ENCODE data around the gene TPRX2. TPM values are rescaled to one million over a fixed set of nuclear protein-coding genes. Genes with fewer than 3 reads are reported as not detected.
"Not testable (repeated sequence)": the region's sequence is repeated elsewhere in the genome, so short reads cannot be mapped to it uniquely, and the experiment has no call there.

Gene TPRX2
- polyA plus RNA-seq, 2 of the 4 experiments (the other 2 are of a cell fraction): not detected

- H3K4me3 ChIP-seq; FAIRE-seq; H3K9me3 ChIP-seq; CTCF ChIA-PET; H3K4me2 ChIP-seq; POLR2A ChIA-PET; ATAC-seq; H3K27ac ChIP-seq; H3K4me1 ChIP-seq; DNase-seq (ENCODE audit: low read depth in 1 of 2, low spot score in 1 of 2): not testable (repeated sequence)
- TF ChIP-seq RNF2 (IDR thresholded peaks at IDR 0.05; ENCODE audit: borderline replicate concordance, low read depth): peak; percentile 51; the same call in 1 of the 2 replicates
- 43% methylated on average over 1 of the region's 2 CpGs for WGBS (ENCODE audit: missing lambda C conversion rate)
These were observed 51.2 kb downstream of the TPRX2 start for GRCh38 chr19:47910191-47910590.

Other genes with a start within 250 kb of the TPRX2 start
- 32.3 and 36.9 TPM in 2 replicates for gene EHD2, start 145.8 kb upstream of the TPRX2 start, polyA plus RNA-seq (2011; rRNA removed)
- 93.8 to 112 TPM (median 105 TPM) in 3 replicates for gene EHD2, start 145.8 kb upstream of the TPRX2 start, polyA plus RNA-seq (2017; fragmentation: RNase III; extraction: RNeasy Plus Mini Kit Qiagen cat#74134 plus additional on column Dnase treatment)
- gene NOP53, start 113.7 kb upstream of the TPRX2 start, polyA plus RNA-seq (2011; rRNA removed): 169 and 182 TPM in 2 replicates
- 134 to 153 TPM (median 135 TPM) in 3 replicates for gene NOP53, start 113.7 kb upstream of the TPRX2 start, polyA plus RNA-seq (2017; fragmentation: RNase III; extraction: RNeasy Plus Mini Kit Qiagen cat#74134 plus additional on column Dnase treatment)
- 114 and 157 TPM in 2 replicates for gene SELENOW, start 80.5 kb upstream of the TPRX2 start, polyA plus RNA-seq (2011; rRNA removed)
- gene SELENOW, start 80.5 kb upstream of the TPRX2 start, polyA plus RNA-seq (2017; fragmentation: RNase III; extraction: RNeasy Plus Mini Kit Qiagen cat#74134 plus additional on column Dnase treatment): 145 to 155 TPM (median 152 TPM) in 3 replicates
- not detected in 2 replicates for gene TPRX1, start 54.7 kb upstream of the TPRX2 start, polyA plus RNA-seq (2011; rRNA removed)
- 0.04 TPM in 1 of 3 replicates, not detected in the others for gene TPRX1, start 54.7 kb upstream of the TPRX2 start, polyA plus RNA-seq (2017; fragmentation: RNase III; extraction: RNeasy Plus Mini Kit Qiagen cat#74134 plus additional on column Dnase treatment)
- not detected in 2 replicates for gene CRX, start 37.3 kb upstream of the TPRX2 start, polyA plus RNA-seq (2011; rRNA removed)
- not detected in 3 replicates for gene CRX, start 37.3 kb upstream of the TPRX2 start, polyA plus RNA-seq (2017; fragmentation: RNase III; extraction: RNeasy Plus Mini Kit Qiagen cat#74134 plus additional on column Dnase treatment)
- not detected in 2 replicates for gene SULT2A1, start 27.1 kb downstream of the TPRX2 start, polyA plus RNA-seq (2011; rRNA removed)
- gene SULT2A1, start 27.1 kb downstream of the TPRX2 start, polyA plus RNA-seq (2017; fragmentation: RNase III; extraction: RNeasy Plus Mini Kit Qiagen cat#74134 plus additional on column Dnase treatment): not detected in 3 replicates
- not detected in 2 replicates for gene BSPH1, start 132.9 kb downstream of the TPRX2 start, polyA plus RNA-seq (2011; rRNA removed)
- gene BSPH1, start 132.9 kb downstream of the TPRX2 start, polyA plus RNA-seq (2017; fragmentation: RNase III; extraction: RNeasy Plus Mini Kit Qiagen cat#74134 plus additional on column Dnase treatment): not detected in 3 replicates
- not detected in 2 replicates for gene ELSPBP1, start 135.4 kb downstream of the TPRX2 start, polyA plus RNA-seq (2011; rRNA removed)
- not detected in 3 replicates for gene ELSPBP1, start 135.4 kb downstream of the TPRX2 start, polyA plus RNA-seq (2017; fragmentation: RNase III; extraction: RNeasy Plus Mini Kit Qiagen cat#74134 plus additional on column Dnase treatment)
- gene CABP5, start 184.8 kb downstream of the TPRX2 start, polyA plus RNA-seq (2011; rRNA removed): not detected in 2 replicates
- not detected in 3 replicates for gene CABP5, start 184.8 kb downstream of the TPRX2 start, polyA plus RNA-seq (2017; fragmentation: RNase III; extraction: RNeasy Plus Mini Kit Qiagen cat#74134 plus additional on column Dnase treatment)